K562 (cell line): ENCODE measurements around the gene ZW10. TPM values are rescaled to one million over a fixed set of nuclear protein-coding genes. Genes with fewer than 3 reads are reported as not detected.

ENCODE experiments used
- ATAC-seq: fragments of 200-7000 bp; cut with Tn5 transposase; 3 replicates; pipeline ENCODE4 v1.9.1; 2020; ENCODE audit warnings: moderate library complexity
- BruUV-seq: library from RNA; stranded (reverse); fragments of 400-500 nt; replicated peaks from 2 replicates; lab custom pipeline; 2021; lab: Mats Ljungman, UMichigan
- CTCF ChIA-PET: fragments of 300-600 bp; formaldehyde crosslinking; extraction: SDS; loops from one replicate; lab custom pipeline; 2021; ENCODE audit warnings: low intra/inter-chr PET ratio; lab: Yijun Ruan, JAX
- POLR2A ChIA-PET: fragments of 300-600, 350-650 bp; sonication (Branson Sonifier 250); formaldehyde crosslinking; extraction: SDS; loops from one replicate; lab custom pipeline; 2021; ENCODE audit warnings: antibody characterized with exemption, inconsistent platforms; lab: Yijun Ruan, JAX
- DNase-seq, 4 experiments: peaks; one replicate each; pipeline versions ENCODE4 v3.0.0 to v3.0.0-alpha.2; 2011 to 2018; ENCODE audit warnings: low spot score in 3 of 4, mixed read lengths in 3 of 4; ENCODE audit errors: extremely low read depth in 1 of 4
- FAIRE-seq: peaks from 2 replicates; lab custom pipeline; 2011; peaks lifted over from hg19 to GRCh38; lab: Jason Lieb, UNC
- H2AFZ ChIP-seq: 2 replicates; pipeline ENCODE4 v1.6.0; 2011; ENCODE audit warnings: low read depth, low read length, control low read depth, inconsistent platforms
- H3K27ac ChIP-seq: fragments of 200-600 bp; 3 replicates; pipeline ENCODE4 v1.8.0; 2011; ENCODE audit warnings: low read depth, mild to moderate bottlenecking, control low read depth, inconsistent platforms, low read length, moderate library complexity, mixed read lengths; ENCODE audit errors: extremely low read depth
- H3K27me3 ChIP-seq, 2 experiments: fragments of 300-600 bp in 1 of 2; 2 replicates in 1 of 2; 3 replicates in 1 of 2; pipeline versions ENCODE4 v1.6.0 to v1.8.0; 2011; ENCODE audit warnings: inconsistent platforms in 2 of 2, low read length in 2 of 2, mild to moderate bottlenecking in 1 of 2, mixed read lengths in 1 of 2, moderate library complexity in 1 of 2; ENCODE audit not compliant: control insufficient read depth in 2 of 2, insufficient read depth in 2 of 2
- H3K36me3 ChIP-seq: fragments of 300-600 bp; 3 replicates; pipeline ENCODE4 v1.8.0; 2011; ENCODE audit warnings: mild to moderate bottlenecking, low read length, inconsistent platforms; ENCODE audit not compliant: control insufficient read depth, insufficient read depth
- H3K4me1 ChIP-seq, 2 experiments: fragments of 200-600 bp in 1 of 2; replicated peaks in 1 of 2; 2 replicates in 1 of 2; 3 replicates in 1 of 2; pipeline versions ENCODE4 v1.5.1 to v1.8.0; 2011; ENCODE audit warnings: inconsistent platforms in 2 of 2, low read length in 2 of 2, mild to moderate bottlenecking in 1 of 2, mixed read lengths in 1 of 2, moderate library complexity in 1 of 2; ENCODE audit not compliant: control insufficient read depth in 2 of 2, insufficient read depth in 2 of 2
- H3K4me2 ChIP-seq: 2 replicates; pipeline ENCODE4 v1.6.1; 2011; ENCODE audit warnings: low read length, control low read depth, inconsistent platforms, mixed read lengths; ENCODE audit not compliant: insufficient read depth
- H3K4me3 ChIP-seq: fragments of 200-600 bp; sonication (generic), shearing (Covaris generic); 2 replicates; pipeline ENCODE4 v1.5.1; 2016; ENCODE audit warnings: control low read depth, inconsistent platforms
- H3K79me2 ChIP-seq: fragments of 200-600 bp; 3 replicates; pipeline ENCODE4 v1.8.0; 2011; ENCODE audit warnings: low read length, inconsistent platforms; ENCODE audit not compliant: control insufficient read depth, insufficient read depth
- H3K9ac ChIP-seq, 2 experiments: 2 replicates each; pipeline versions ENCODE4 v1.6.0 to v1.6.1; 2011; ENCODE audit warnings: low read depth in 2 of 2, low read length in 2 of 2, control low read depth in 1 of 2, inconsistent platforms in 1 of 2, mild to moderate bottlenecking in 1 of 2, mixed read lengths in 1 of 2; ENCODE audit not compliant: insufficient read depth in 1 of 2
- H3K9me1 ChIP-seq: one replicate; pipeline ENCODE4 v1.6.0; 2011; ENCODE audit warnings: inconsistent platforms, mild to moderate bottlenecking, low read length, moderate library complexity; ENCODE audit not compliant: control insufficient read depth, insufficient read depth
- H3K9me3 ChIP-seq: replicated peaks from 2 replicates; pipeline ENCODE4 v1.5.1; 2011; ENCODE audit warnings: low read depth, low read length, inconsistent platforms; ENCODE audit not compliant: control insufficient read depth, insufficient read depth
- H4K20me1 ChIP-seq: replicated peaks from 2 replicates; pipeline ENCODE4 v1.6.1; 2011; ENCODE audit warnings: low read length, inconsistent platforms, mixed read lengths; ENCODE audit not compliant: control insufficient read depth, insufficient read depth
- ELF4 ChIP-seq: fragments of 450-650 bp; formaldehyde crosslinking; IDR thresholded peaks from 2 replicates; pipeline ENCODE4 v1.4.0; 2022; ENCODE audit warnings: missing genetic modification characterization
- FOXJ3 ChIP-seq: sonication (generic); formaldehyde crosslinking; IDR thresholded peaks from 2 replicates; pipeline ENCODE4 v1.4.0; 2020; ENCODE audit warnings: mild to moderate bottlenecking, missing genetic modification reagents
- KLF13 ChIP-seq: fragments of 450-650 bp; IDR thresholded peaks from 2 replicates; pipeline ENCODE4 v1.6.1; 2016; ENCODE audit warnings: missing genetic modification characterization, low read depth, mild to moderate bottlenecking, missing compliant biosample characterization, moderate library complexity, borderline replicate concordance
- SRF ChIP-seq, 2 experiments: fragments of 250-450, 450-650 bp in 1 of 2; sonication (Bioruptor Pico) in 1 of 2; sonication (generic) in 1 of 2; formaldehyde crosslinking; IDR thresholded peaks; 2 replicates each; pipeline versions ENCODE4 v1.5.0 to v1.5.1; 2020 to 2022; ENCODE audit warnings: mild to moderate bottlenecking in 1 of 2, missing genetic modification reagents in 1 of 2
- ZBTB7A ChIP-seq: IDR thresholded peaks from 2 replicates; pipeline ENCODE4 v1.6.1; 2011; ENCODE audit warnings: low read depth, mild to moderate bottlenecking, low read length, moderate library complexity, borderline replicate concordance; ENCODE audit not compliant: control insufficient read depth
- WGBS: fragments of 100-300 bp; shearing (Covaris generic); methylation state at CpG from one replicate; pipeline ENCODE4 v1.1.6; 2016; ENCODE audit warnings: low coverage, mixed read lengths; ENCODE audit not compliant: insufficient coverage; ENCODE audit errors: missing lambda C conversion rate; 5-methylcytosine and 5-hydroxymethylcytosine counted together
- in situ Hi-C: fragments of 300-500 bp; cut with MboI; formaldehyde crosslinking; loops from 4 replicates; pipeline ENCODE4 v1.15.0; 2018; ENCODE audit warnings: inconsistent platforms, mixed read lengths
- intact Hi-C: fragments of 100-400 bp; cut with micrococcal nuclease; formaldehyde crosslinking; loops from 2 replicates; pipeline ENCODE4 v1.14.2; 2022
- polyA plus RNA-seq, 8 experiments: library from polyadenylated mRNA; depleted of rRNA in 4 of 8; stranded (reverse) in 5 of 8; unstranded in 3 of 8; fragments of >200 nt; fragmentation: Nextera tagmentation in 2 of 8; fragmentation: Illumina TruSeq in 1 of 8; extraction: Ambion mirVana in 2 of 8; extraction: Trizol in 1 of 8; gene quantifications; 2 replicates each; pipeline versions ENCODE4 v1.2.1 to v1.2.3, GENCODE V29; 2011 to 2014; ENCODE audit warnings: inconsistent platforms in 1 of 8, missing spikeins in 1 of 8
- total RNA-seq, 7 experiments: library from RNA; depleted of rRNA in 6 of 7; stranded (reverse); fragments of >200 nt in 6 of 7; fragmentation: Illumina TruSeq in 2 of 7; extraction: Trizol in 2 of 7; gene quantifications; 2 replicates each; pipeline versions ENCODE4 v1.2.1 to v1.2.3, GENCODE V29; 2011 to 2021; ENCODE audit warnings: low replicate concordance in 1 of 7
- TF ChIP-seq, protein P1 (sequence below), 2 experiments: fragments of 450-650 bp; formaldehyde crosslinking in 1 of 2; IDR thresholded peaks; 2 replicates each; pipeline versions ENCODE4 v1.4.0 to v1.6.1; 2014 to 2020; ENCODE audit warnings: mild to moderate bottlenecking in 2 of 2, borderline replicate concordance in 1 of 2, low read depth in 1 of 2
- TF ChIP-seq, protein P2 (sequence below): fragments of 250-450 bp; sonication (Bioruptor Pico); IDR thresholded peaks from 2 replicates; pipeline ENCODE4 v1.4.0; 2020; ENCODE audit warnings: mild to moderate bottlenecking, moderate library complexity, borderline replicate concordance

Gene ZW10
- total and polyA plus RNA-seq, 9 of the 15 experiments (the other 6 are each of a cell fraction or from before 2014, with no cell fraction given) = 9.4 to 37.7 (median 25.0) TPM

DNA sequence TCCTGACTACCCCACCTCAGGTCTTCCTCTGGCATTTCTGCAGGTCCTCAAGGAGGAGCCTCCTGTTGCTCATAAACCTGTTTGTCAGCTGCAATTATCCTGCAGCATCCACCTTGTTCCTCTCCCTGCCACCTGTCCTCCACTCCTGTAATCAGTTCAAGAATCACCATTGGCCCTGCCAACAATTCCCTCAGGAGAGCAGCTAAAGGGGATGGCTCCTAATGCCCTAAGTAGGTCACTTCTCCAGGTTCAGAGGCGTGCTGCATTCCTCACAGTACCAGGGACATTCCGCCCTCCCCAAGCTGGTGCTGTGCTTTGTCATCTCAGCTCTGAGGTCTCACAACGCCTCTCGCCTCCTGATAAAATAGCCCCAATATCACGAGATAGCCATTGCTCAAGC, 8.2 kb upstream of the ZW10 start:
- POLR2A ChIA-PET = interaction anchor here (0.6 to 1.3 kb wide), 6 partner anchors 8 to 199 kb away, joined by 3 to 4 read pairs (median 3); partner anchors contain the start of gene ZW10
- Histone ChIP-seq H3K79me2 (no peaks in the 10 kb centered on the region), H3K27me3 (peaks cover 27 to 42% of the 10 kb centered on the region in 2 experiments), H3K27ac (no peak overlapping the region), H3K9ac (no peak overlapping the region), H3K4me2 (no peak overlapping the region), H4K20me1 (no peaks in the 10 kb centered on the region), H3K4me1 (no peaks in the 10 kb centered on the region; a peak in 1 of 5 replicates), H3K4me3 (no peak overlapping the region), H3K9me1 (no peaks in the 10 kb centered on the region), H3K36me3 (no peaks in the 10 kb centered on the region), H3K9me3 (no peaks in the 10 kb centered on the region), H2AFZ (no peak overlapping the region)
- TF ChIP-seq FOXJ3 (CRISPR knock-in tag) (no peak), KLF13 (tag) (no peak), ZBTB7A (no peak), ELF4 (CRISPR knock-in tag) (no peak), SRF (CRISPR knock-in tag; IDR thresholded peaks at IDR 0.05) (no peak)
- TF ChIP-seq, protein P1, sequence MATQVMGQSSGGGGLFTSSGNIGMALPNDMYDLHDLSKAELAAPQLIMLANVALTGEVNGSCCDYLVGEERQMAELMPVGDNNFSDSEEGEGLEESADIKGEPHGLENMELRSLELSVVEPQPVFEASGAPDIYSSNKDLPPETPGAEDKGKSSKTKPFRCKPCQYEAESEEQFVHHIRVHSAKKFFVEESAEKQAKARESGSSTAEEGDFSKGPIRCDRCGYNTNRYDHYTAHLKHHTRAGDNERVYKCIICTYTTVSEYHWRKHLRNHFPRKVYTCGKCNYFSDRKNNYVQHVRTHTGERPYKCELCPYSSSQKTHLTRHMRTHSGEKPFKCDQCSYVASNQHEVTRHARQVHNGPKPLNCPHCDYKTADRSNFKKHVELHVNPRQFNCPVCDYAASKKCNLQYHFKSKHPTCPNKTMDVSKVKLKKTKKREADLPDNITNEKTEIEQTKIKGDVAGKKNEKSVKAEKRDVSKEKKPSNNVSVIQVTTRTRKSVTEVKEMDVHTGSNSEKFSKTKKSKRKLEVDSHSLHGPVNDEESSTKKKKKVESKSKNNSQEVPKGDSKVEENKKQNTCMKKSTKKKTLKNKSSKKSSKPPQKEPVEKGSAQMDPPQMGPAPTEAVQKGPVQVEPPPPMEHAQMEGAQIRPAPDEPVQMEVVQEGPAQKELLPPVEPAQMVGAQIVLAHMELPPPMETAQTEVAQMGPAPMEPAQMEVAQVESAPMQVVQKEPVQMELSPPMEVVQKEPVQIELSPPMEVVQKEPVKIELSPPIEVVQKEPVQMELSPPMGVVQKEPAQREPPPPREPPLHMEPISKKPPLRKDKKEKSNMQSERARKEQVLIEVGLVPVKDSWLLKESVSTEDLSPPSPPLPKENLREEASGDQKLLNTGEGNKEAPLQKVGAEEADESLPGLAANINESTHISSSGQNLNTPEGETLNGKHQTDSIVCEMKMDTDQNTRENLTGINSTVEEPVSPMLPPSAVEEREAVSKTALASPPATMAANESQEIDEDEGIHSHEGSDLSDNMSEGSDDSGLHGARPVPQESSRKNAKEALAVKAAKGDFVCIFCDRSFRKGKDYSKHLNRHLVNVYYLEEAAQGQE (IDR thresholded peaks at IDR 0.05; ENCODE audit: borderline replicate concordance) = no peak
- TF ChIP-seq, protein P1 (CRISPR knock-in tag; IDR thresholded peaks at IDR 0.05; ENCODE audit: low read depth) = no peak
- TF ChIP-seq, protein P2, sequence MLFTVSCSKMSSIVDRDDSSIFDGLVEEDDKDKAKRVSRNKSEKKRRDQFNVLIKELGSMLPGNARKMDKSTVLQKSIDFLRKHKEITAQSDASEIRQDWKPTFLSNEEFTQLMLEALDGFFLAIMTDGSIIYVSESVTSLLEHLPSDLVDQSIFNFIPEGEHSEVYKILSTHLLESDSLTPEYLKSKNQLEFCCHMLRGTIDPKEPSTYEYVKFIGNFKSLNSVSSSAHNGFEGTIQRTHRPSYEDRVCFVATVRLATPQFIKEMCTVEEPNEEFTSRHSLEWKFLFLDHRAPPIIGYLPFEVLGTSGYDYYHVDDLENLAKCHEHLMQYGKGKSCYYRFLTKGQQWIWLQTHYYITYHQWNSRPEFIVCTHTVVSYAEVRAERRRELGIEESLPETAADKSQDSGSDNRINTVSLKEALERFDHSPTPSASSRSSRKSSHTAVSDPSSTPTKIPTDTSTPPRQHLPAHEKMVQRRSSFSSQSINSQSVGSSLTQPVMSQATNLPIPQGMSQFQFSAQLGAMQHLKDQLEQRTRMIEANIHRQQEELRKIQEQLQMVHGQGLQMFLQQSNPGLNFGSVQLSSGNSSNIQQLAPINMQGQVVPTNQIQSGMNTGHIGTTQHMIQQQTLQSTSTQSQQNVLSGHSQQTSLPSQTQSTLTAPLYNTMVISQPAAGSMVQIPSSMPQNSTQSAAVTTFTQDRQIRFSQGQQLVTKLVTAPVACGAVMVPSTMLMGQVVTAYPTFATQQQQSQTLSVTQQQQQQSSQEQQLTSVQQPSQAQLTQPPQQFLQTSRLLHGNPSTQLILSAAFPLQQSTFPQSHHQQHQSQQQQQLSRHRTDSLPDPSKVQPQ = no peak
- no TSS peak for BruUV-seq
- CTCF ChIA-PET = no interaction called here
- in situ Hi-C loops = no loop called here
- DNase-seq (no peak), ATAC-seq (no peak), FAIRE-seq (no peak)
- intact Hi-C loops = no loop called here
- 2% methylated on average over 5 of the region's 5 CpGs for WGBS
